ENCODE results near the gene TTC24. TPM values are rescaled to one million over a fixed set of nuclear protein-coding genes. Genes with fewer than 3 reads are reported as not detected.
"Not testable (repeated sequence)": the region's sequence is repeated elsewhere in the genome, so short reads cannot be mapped to it uniquely, and the experiment has no call there.

TTC24 gene
- total RNA-seq, 1 donor = not detected

GRCh38 chr1:156601122-156601830 lies 21.8 kb downstream of the TTC24 start, which contains the start of gene GPATCH4:
Gene GPATCH4 (minus strand): TSS chr1:156601479.
- no peak for TF ChIP-seq CTCF (IDR thresholded peaks at IDR 0.05; ENCODE audit: insufficient read depth, low read length)
- H3K4me3 ChIP-seq (ENCODE audit: low read depth, low read length) = peak within 1 kb of the TSS; percentile 94

DNA sequence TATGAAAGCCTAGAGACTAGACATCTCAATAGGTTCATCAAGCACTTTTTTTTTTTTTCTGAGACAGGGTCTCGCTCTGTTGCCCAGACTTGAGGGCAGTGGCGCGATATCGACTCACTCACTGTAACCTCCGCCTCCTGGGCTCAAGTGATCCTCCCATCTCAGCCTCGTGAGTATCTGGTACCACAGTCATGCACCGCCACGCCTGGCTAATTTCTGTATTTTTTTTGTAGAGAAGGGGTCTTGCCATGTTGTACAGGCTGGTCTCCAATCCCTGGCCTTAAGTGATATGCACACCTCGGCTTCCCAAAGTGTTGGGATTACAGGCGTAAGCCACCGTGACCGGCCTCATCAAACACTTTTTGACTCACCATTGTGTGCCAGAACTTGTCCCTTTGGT lies 22.4 kb downstream of the TTC24 start:
- H3K4me3 ChIP-seq (ENCODE audit: low read depth, low read length) = peak overlapping the region; percentile 94
- no peak for DNase-seq (ENCODE audit: low read depth)
- TF ChIP-seq CTCF (IDR thresholded peaks at IDR 0.05; ENCODE audit: insufficient read depth, low read length) = no peak

More at GRCh38 chr1:156601122-156601830, 21.8 kb downstream of the TTC24 start, which contains the start of gene GPATCH4:
- DNase-seq (ENCODE audit: low read depth) = peak; percentile 96

DNA sequence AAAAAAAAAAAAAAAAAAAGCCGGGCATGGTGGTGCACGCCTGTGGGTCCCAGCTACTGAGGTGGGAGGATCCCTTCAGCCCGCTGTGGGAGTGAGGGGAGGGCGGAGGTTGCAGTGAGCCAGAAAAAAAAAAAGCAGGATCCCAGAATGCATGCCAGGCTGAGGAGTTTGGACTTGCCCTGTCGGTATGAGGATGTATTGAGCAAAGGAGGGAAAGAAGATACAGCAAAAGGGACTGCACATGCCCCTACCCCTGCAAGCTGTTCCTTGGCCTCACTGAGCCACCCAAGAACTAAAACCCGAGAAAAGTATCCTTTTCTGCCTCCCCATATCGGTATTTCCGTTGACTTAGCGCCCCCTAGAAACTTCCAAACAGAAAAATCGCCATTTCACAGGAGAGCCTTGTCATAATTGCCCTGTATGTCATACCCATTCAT lies 23.1 kb downstream of the TTC24 start:
- H3K4me3 ChIP-seq (ENCODE audit: low read depth, low read length) = no peak overlapping the region
- DNase-seq (ENCODE audit: low read depth) = no peak
- peak; percentile 35 for TF ChIP-seq CTCF (IDR thresholded peaks at IDR 0.05; ENCODE audit: insufficient read depth, low read length)

GRCh38 chr1:156607344-156607743 lies 27.8 kb downstream of the TTC24 start:
- not testable (repeated sequence) for H3K4me3 ChIP-seq (ENCODE audit: low read depth, low read length); DNase-seq (ENCODE audit: low read depth)

DNA sequence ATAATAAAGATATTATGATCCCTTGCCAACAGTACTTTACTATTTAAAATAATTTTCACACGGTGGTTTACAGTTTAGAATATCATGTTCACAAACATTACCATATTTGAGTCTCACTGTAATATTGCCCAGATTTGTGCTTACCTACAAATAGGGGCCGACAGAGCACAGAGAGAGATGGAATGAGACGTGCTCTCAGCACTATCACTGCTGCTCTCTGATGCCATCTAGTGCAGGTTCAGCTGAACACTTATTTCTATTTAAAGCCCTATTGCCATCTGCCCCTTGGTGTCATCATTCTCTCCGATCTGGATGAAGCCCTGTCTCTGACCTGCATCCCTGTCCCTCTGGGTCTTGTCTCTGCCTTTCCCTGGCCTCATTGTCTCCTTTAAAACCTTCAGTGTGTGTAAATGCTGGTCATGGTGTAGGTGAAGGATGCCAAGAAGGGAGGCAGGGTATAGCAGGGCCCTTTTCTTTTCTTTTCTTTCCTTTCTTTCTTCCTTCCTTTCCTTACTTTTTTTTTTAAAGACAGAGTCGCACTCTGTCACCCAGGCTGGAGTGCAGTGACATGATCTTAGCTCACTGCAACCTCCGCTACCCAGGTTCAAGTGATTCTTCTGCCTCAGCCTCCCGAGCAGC lies 28.6 kb downstream of the TTC24 start:
- peak; percentile 89 for TF ChIP-seq CTCF (IDR thresholded peaks at IDR 0.05; ENCODE audit: insufficient read depth, low read length)
- peak; percentile 82 for DNase-seq (ENCODE audit: low read depth)
- no peak overlapping the region for H3K4me3 ChIP-seq (ENCODE audit: low read depth, low read length)

DNA sequence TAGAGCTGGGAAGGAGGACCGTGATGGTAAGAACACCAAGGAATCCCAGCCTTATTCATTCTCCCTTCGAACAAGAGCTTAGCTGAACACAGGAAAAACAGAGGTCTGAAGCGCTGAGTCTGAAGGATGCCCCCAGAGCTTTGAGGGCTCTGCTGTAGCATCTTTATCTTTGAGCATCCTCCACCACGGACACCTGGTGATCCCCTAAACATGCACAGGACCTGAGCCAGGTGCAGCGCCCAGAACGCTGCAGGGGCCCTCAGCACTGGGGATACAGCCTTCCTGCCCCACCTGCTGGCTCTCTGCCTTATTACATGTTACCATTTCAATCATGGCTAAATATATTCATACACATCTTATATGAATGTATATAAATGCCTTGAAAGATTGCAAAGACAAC lies 29.5 kb downstream of the TTC24 start:
- DNase-seq (ENCODE audit: low read depth) = no peak
- no peak overlapping the region for H3K4me3 ChIP-seq (ENCODE audit: low read depth, low read length)
- TF ChIP-seq CTCF (IDR thresholded peaks at IDR 0.05; ENCODE audit: insufficient read depth, low read length) = peak; percentile 37

DNA sequence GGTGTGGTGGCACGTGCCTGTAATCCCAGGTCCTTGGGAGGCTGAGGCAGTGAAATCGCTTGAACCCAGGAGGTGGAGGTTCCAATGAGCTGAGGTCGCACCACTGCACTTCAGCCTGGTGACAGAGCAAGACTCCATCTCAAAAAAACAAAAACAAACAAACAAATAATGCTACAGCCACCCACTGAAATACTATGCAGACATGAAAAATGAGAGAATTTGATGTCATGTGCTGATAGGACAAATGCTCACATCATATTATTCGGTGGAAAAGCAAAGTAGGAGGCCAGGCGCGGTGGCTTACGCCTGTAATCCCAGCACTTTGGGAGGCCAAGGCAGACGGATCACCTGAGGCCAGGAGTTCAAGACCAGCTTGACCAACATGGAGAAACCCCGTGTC lies 30.5 kb downstream of the TTC24 start:
- not testable (repeated sequence) for DNase-seq (ENCODE audit: low read depth); H3K4me3 ChIP-seq (ENCODE audit: low read depth, low read length)

All from fibroblast of the aortic adventitia (primary cell).